Stimulated activated naive CD4-positive, alpha-beta T cell treated with Interleukin-2 at 50 U/mL for 16 hours (primary cell): ENCODE data around the gene NR2C2.
"Not testable (repeated sequence)": the region's sequence is repeated elsewhere in the genome, so short reads cannot be mapped to it uniquely, and the experiment has no call there.

Experiments used
- DNase-seq: peaks from one replicate; lab custom pipeline; 2025; lab: John Stamatoyannopoulos, UW

NR2C2 gene

DNA sequence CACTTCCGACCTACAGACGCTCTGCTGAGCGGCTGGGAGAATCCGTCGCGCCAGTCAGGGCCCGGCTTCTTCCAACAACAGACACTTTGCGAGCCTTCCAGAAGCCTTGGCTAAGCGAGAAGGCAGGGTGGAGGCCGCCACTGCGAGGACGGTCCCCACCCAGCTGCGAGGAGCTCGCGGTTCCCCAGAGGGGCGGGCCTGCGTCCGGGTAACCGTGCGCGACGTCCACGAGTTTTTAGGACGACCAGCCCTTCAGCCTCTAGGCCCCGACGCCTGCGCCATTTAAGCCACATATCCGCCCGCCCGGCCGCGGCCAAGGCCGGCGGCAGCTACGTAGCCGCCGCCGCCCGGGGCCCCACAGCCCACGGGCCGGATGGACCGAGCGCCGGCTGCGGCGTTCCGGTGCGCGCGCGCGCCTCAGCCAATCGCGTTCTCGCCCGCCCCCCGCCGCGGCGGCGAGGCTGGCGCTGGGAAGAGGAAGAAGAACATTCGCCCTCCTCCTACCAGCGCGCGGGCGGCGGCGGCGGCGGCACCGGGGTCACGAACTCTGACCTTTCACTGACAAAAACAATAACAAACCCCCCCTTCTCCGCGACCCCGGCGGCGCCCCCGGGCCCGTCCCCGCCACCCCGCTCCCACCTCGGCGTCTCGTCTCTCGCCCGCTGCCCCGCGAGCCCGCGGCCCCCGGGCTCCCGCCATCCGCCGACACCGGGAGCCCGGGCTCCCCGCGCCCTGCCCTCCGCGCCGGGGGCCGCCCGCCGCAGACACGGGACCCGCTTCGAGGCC is at the start of gene NR2C2:
Gene NR2C2 (plus strand): TSS at position 484 of the 786 bp plus-strand sequence. CDS start 56,332 bp downstream, outside the sequence.
- DNase-seq = peak; percentile 81

DNA sequence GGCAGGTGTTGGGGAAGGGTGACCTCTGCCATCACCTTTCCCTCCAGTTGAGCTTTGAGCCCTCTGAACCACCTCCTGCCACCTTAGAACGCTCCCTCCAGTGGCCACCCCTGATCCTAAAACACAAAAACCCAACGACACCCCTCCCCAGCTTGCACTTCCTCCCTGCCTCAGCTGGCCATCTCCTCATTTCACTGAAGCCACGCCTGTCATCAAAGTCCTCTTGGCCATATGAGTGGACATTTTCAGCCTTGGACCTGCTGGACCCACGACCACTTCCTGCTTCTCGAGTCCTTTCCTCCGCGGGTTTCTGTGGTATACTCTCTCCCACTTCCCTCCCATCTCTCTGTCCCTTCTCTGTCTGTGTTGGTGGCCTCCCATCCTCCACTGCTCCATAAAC is 48.5 kb upstream of the NR2C2 start:
- no peak for DNase-seq

GRCh38 chr3:14899993-14900618 is 47.3 kb upstream of the NR2C2 start:
- DNase-seq = no peak

DNA sequence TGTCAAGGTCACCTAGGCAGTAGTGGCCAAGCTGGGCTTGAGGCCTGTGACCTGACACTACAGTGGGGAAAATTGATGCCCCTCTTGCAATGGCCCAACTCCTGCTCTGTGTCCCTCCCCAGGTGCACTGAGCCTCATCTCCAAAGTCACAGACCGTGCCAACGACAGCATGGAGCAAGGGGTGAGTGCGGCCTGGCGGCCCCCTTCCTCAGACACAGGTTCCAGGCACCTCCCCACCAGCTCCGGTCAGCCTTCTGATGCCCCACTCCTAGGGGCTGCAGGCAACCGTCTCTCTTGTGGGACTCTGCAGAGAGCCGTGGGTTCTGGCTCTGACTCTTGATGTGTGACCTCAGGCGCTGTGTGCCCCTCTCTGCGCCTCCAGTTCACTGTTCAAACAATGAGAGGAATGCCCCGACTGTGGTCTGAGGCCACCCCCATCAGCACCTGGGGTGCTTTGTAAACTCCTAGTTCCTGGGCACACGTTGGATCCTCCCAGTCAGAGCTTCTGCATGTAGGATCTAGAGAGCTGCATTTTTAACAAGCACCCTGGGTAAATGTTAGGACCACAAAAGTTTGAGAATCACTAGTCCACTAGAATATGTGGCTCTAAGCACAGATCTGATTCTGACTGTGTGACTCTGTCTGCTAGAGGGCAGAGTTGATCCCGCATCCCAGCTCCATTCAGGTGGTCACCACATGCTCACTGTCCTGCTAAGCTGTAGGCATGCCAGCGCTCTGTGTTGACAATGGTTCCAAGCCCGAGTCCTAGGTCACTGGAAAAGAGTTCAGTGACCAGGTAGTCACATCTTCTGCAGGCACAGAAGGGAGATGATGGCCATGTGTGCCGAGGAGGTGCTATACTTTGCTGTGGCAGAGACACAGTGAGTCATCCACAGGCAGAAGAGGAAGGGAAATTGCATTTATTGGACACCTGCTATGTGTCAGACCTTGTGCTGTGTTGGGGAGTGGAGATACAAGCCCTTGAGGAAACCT is 46.2 kb upstream of the NR2C2 start:
- no peak for DNase-seq

DNA sequence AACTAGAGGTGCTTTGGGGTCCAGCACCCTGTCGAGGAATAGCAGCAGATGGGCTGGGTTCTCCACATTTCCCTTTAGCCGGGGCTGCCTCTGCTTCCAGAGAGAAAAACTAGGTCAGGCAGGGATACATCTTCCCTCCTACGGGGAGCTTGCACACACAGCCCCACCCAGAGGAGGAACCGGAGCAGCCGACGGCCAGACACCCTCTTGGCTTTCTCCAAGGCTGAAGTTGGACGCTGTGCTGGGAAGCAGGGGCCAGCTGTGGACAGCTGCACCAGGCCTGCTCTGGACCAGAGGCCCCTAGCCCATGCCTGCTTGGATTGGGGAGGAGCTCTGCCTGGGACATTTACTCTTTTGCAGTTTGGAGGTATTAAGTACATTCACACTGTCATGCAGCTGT is 44.7 kb upstream of the NR2C2 start:
- no peak for DNase-seq

GRCh38 chr3:14903501-14903900 is 43.9 kb upstream of the NR2C2 start:
- not testable (repeated sequence) for DNase-seq

- DNase-seq = no peak
Observed at GRCh38 chr3:14905055-14905657, 42.2 kb upstream of the NR2C2 start.

- no peak for DNase-seq
Observed at GRCh38 chr3:14906355-14906971, 40.9 kb upstream of the NR2C2 start.

GRCh38 chr3:14907043-14907966 is 40.1 kb upstream of the NR2C2 start:
- no peak for DNase-seq

- DNase-seq = no peak
Observed at GRCh38 chr3:14909250-14909649, 38.1 kb upstream of the NR2C2 start.

DNA sequence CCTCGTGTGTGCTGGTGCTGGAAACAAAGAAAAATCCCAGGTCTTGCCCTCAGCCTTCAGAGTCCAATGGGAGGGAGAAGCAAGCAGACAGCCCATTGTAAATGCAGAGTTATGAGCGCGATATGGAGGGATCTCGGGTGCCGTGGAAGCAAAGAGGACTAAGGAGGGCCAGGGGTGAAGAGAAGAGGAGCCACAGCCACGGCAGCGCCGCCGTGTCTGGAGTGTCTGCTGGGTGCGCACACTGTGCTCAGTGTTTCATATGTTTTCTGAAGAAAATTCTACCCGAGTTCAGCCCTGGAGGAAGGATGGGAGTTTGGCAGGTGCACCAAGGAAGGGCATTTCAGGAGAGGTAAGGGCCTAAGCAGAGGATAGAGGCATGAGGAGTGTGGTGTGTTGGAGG is 35.7 kb upstream of the NR2C2 start:
- DNase-seq = no peak

GRCh38 chr3:14913071-14913925 is 34.1 kb upstream of the NR2C2 start:
- DNase-seq = no peak

DNA sequence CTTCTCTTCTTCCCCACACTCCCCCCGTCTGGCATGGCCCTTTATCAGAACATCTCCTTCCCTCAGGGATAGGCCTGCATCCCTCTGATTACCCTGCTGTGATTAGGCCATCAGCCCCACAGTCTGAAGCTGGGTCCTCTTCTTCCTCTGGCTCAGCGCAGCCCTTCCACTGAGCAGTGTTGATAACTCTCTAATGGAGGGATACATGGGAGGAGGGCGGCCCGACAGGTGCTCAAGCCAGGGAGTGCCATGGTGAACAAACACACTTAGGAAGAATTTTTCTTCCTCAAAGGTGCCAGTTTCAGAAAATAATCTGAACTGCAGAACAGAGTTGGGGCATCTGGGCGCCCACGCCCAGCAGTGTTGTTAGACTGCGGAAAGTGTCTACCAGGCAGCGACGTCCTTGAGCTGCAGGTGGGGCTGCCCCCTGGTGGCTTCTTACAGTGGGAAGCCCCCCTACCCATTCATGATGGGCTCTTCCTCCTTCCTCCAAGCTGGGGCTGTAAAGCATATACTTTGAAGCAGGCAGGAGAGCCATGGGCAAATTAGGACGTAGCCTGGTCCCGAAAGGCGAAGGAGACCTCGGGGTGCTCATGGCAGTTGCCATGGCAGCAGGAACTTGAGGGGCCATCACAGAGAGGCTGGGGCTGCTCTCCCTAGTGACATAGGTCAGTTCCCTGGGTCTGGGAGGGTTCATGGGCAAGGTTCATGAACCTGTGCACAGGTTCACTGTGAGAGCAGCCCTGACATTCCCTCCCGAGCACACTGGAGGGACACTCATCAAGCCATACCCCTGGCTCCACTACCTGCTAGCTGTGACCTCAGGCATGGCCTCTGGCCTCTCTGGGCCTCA is 33.2 kb upstream of the NR2C2 start:
- no peak for DNase-seq

DNA sequence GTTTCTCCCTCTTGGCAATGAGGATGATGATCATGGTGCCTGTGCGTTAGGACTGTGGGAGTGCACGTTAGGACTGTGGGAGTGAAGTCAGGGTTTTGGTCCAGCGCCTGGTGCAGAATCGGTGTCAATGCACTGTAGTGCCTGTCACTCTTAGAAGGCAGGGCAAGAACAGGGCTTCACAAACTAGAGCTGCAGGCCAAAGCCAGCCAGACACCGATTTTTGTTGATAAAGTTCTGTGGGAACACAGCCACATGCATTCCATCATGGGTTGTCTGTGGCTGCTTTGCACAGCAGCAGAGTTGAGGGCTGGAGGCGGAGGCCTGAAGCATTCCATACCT is 32.6 kb upstream of the NR2C2 start:
- no peak for DNase-seq

GRCh38 chr3:14915636-14916222 is 31.7 kb upstream of the NR2C2 start:
- no peak for DNase-seq

- no peak for DNase-seq
Observed at GRCh38 chr3:14918356-14918860, 29.0 kb upstream of the NR2C2 start.

GRCh38 chr3:14920536-14920935 is 26.8 kb upstream of the NR2C2 start:
- no peak for DNase-seq

DNA sequence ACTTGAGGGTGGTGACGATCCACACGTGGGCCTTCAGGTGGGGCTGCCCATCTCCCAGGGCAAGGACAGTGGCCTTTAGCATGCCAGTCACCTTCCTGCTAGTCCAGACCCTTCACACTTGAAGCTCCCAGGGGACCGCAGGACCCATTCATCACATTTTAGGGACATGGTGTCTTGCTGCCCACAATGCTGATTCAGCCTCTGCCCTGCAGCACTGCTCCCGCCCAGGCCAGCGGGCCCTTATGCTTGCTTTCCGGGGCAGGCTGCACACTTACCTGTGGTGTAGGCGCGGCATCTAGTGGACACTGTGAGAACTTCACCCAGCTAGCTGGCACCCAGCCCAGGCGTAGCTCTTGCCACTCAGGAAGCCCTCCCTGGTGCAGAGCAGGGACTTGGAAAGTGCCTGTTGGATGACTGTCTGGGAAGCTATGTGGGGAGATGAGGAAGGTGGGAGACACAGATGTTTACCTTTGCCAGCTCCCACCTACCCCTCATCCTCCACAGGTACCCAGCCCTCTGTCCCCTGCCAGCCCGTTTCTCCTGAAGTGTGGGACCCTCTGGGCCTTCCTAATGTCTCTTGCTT is 26.3 kb upstream of the NR2C2 start:
- peak; percentile 67 for DNase-seq
